Measurements from ENCODE around the gene SCFD2.
"Not testable (repeated sequence)": the region's sequence is repeated elsewhere in the genome, so short reads cannot be mapped to it uniquely, and the experiment has no call there.

The SCFD2 gene

DNA sequence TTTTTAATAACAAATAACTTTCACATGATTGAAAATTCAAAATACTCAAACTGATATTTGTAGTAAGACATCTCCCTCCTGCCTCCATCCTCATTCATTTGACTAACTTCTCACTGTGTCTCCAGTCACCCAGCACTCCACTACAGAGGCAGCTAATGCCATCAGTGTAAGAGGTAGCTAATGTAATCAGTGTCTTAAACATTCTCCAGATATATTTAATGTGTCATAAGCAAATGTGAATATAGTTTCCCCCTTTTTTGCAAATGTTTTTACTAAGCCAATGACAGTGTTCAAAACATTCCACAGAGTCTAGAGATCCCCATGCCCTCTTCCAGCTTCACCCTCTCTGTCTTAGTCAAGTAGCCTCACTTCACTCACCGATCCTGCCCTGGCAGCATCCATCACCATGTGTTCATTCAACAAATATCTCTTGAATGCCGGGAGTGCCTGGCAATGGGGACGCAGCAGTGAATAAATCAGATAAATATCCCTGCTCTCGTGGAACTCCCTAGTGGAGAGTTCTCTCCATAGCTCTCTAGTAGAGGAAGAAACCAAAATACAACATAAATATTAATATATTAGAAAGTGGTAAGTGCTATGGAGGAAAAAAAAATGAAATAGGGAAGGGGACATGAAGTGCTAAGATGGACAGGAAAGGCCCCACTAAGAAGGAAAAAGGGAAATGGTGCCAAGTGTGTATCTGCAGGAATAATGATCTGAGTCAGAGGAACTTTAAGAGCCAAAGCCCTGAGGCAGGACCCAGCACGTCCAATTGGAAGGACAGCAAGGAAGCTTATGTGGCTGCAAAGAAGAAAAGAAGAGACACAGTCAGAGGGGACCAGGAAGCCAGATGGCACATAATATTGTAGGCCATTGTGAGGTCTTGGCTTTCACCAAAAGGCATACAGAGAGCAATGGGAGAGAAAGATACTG lies 18.7 kb downstream of the SCFD2 start:
- in situ Hi-C loops (cut with MboI; ENCODE audit: low sequenced_read_pairs) = no loop called here

DNA sequence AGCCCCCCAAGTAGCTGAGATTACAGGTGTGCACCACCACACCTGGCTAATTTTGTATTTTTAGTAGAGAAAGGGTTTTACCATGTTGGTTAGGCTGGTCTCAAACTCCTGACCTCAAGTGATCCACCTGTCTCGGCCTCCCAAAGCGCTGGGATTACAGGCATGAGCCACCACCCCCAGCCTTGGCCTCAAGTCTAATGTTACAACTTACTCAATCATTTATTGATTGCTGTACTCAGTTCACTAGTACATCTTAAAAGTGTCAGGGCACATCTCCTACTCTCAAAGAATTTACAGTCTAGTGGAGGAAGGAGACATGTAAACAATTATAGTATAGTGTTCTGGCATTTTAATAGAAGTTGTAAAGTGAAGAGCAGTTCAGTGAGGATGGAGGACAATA lies 19.5 kb downstream of the SCFD2 start:
- in situ Hi-C loops (cut with MboI; ENCODE audit: low sequenced_read_pairs) = not testable (repeated sequence)

DNA sequence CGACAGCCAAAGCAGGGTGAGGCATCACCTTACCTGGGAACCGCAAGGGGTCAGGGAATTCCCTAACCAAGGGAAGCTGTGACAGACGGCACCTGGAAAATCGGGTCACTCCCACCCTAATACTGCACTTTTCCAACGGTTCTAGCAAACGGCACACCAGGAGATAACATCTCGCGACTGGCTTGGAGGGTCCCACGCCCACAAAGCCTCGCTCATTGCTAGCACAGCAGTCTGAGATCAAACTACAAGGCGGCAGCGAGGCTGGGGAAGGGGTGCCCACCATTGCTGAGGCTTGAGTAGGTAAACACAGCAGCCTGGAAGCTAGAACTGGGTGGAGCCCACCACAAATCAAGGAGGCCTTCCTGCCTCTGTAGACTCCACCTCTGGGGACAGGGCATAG lies 25.7 kb downstream of the SCFD2 start:
- in situ Hi-C loops (cut with MboI; ENCODE audit: low sequenced_read_pairs) = not testable (repeated sequence)

DNA sequence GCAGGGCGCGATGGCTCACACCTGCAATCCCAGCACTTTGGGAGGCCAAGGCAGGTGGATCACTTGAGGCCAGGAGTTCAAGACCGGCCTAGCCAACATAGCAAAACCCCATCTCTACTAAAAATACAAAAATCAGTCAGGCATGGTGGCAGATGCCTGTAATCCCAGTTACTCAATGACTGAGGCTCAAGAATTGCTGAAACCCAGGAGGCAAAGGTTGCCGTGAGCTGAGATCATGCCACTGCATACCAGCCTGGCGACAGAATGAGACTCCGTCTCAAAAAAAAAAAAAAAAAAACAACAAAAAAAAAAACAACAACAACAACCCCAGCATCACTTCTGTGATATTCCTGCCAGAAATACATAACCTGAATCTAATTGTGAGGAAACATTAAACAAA lies 30.9 kb downstream of the SCFD2 start:
- in situ Hi-C loops (cut with MboI; ENCODE audit: low sequenced_read_pairs) = not testable (repeated sequence)

DNA sequence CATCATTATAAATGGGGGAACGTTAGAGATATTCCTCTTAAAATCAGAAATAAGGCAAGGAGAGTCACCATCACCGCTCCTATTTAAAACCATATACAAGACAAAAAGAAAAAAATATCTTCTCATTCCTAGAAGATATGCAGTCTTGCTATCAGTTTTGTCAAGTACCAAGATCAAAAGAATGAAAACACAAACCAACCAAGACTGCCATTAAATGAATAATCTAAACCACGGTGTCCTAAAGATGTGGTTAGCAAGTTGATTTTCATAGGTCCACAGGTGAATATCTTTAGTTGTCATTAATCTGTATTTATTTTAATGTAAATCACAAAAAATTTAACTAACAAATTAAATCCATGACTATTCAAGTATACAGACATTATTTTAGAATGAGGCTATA lies 39.3 kb downstream of the SCFD2 start:
- in situ Hi-C loops (cut with MboI; ENCODE audit: low sequenced_read_pairs) = no loop called here

DNA sequence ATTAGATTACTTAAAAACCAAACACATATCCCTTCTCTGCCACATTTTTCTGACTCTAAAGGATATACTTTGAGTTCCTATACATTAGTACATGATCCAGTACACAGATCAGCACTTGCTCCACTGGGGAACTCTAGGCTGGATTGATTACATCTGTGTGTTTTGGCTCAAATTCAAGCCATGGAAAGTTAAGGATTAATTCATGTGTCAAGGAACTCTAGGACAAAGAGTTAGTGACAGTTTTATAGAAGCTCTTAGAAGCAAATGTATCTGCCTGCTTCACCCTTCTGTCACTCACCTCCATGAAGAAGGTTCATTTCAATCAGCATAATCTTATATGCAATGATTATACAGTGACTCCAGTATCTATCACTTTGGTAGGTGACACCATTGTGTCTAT lies 43.2 kb downstream of the SCFD2 start:
- in situ Hi-C loops (cut with MboI; ENCODE audit: low sequenced_read_pairs) = no loop called here

- in situ Hi-C loops (cut with MboI; ENCODE audit: low sequenced_read_pairs) = no loop called here
Measured at GRCh38 chr4:53321984-53322289, 43.9 kb downstream of the SCFD2 start.

DNA sequence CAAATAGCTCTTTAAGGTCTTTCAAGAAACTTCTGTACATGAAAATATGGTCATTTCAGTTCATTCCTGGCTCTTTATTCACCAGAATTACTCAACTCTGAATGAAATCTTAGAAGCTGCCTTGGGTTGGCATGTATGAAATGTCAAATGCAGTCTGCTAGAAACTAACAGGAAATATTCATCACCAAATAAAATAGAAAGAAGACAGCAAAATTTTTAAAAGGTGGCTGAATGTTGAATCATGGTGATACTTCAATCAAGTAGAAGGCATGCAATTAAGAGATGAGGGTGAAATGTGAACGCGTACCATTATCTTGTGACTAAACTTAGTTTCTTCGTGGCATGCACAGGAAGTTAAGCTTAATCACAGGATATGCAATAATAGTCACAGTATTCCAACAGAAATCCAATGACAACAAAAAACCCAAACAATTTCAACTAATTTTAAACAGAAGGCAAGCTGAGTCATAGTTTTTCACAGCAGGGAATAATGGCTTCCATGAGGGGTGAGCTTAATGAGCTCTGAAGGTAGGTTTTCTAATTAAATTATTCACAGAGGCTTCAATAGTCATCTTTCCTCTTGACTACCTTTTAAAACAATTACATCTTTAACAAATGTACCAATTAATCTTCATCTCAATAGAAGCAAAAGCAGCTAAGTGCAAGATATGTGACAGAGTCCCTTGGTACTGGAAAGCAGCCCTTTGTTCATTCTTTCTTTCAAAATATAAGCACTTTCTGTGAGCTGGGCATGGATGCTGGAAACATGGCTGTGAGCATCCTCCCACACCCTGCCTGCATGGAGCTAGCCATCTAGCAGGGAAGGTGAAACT lies 44.5 kb downstream of the SCFD2 start:
- in situ Hi-C loops (cut with MboI; ENCODE audit: low sequenced_read_pairs) = no loop called here

GRCh38 chr4:53315300-53315699 lies 50.6 kb downstream of the SCFD2 start:
- in situ Hi-C loops (cut with MboI; ENCODE audit: low sequenced_read_pairs) = no loop called here

GRCh38 chr4:53314252-53314651 lies 51.6 kb downstream of the SCFD2 start:
- in situ Hi-C loops (cut with MboI; ENCODE audit: low sequenced_read_pairs) = no loop called here

GRCh38 chr4:53313510-53313909 lies 52.4 kb downstream of the SCFD2 start:
- in situ Hi-C loops (cut with MboI; ENCODE audit: low sequenced_read_pairs) = no loop called here

- in situ Hi-C loops (cut with MboI; ENCODE audit: low sequenced_read_pairs) = no loop called here
Measured at GRCh38 chr4:53309321-53310040, 56.4 kb downstream of the SCFD2 start.

DNA sequence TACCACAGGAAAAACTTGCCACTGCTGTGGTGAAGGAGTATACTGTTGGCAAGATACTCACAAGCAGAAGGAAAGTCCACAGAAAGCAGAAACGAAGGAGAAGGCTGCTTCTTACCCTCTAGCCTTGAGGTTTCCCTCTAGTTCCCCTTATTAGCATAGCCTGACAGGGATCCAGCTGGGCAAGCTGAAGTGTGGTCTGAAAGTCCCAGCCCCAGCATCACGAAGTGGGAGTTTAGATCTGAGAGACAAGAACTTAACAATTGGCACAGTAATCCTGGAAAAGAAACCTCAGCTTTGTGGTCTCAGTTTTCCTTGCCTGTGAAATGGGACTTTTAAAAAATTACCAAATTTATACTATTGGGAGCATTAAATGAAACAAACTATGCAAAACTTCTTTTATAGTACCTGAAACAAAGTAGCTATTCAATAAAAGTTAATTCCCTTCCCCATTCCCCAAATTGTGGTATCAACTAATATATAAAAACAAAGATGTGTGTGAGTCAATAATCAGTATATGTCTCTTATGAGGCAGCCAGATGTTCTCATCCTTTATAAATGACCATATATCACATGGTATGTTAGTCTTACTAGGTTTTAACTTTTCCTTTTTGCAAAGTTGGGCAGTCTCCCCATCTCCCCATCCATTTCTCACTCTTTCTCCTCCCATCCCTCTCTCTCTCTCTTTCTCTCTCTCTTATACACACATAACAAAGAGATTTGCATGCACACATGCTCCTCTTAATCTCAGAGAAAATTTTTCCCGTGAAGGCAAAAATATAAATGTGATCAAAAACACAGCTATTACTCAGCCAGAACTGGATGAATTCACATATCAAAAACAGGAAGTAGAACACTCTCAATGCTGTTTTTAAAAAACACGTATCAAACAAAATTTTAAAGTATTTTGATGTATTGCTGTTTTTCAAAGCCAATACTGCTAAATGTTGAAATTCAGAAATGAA lies 57.8 kb downstream of the SCFD2 start:
- in situ Hi-C loops (cut with MboI; ENCODE audit: low sequenced_read_pairs) = no loop called here

DNA sequence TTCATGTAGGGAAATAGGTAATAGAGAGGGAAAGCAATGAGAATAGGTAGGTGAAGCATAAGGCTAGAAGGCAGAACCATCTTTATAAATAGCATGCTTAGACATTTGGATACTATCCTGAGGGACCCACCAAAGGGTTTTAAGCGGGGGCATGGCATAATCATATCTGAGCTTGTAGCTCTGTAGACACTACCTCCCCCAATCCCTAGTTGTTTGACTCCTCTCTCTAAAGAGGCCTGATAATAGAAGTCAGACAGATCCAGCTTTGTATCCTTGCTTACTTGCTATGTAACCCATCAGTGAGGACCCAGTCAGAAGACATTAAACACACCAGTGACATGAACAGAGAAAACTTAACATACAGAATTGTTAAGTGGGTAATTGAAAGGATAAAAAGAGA lies 58.7 kb downstream of the SCFD2 start:
- in situ Hi-C loops (cut with MboI; ENCODE audit: low sequenced_read_pairs) = no loop called here

GRCh38 chr4:53306729-53307128 lies 59.1 kb downstream of the SCFD2 start:
- in situ Hi-C loops (cut with MboI; ENCODE audit: low sequenced_read_pairs) = no loop called here

DNA sequence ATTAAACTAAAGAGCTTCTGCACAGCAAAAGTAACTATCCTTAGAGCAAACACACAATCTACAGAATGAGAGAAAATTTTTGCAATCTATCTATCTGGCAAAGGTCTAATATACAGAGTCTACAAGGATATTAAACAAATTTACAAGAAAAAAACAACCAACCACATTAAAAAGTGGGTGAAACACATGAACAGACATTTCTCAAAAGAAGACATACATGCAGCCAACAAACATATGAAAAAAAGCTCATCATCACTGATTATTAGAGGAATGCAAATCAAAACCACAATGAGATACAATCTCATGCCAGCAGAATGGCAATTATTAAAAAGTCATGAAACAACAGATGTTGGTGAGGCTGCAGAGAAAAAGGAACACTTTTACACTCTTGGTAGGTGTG lies 73.7 kb downstream of the SCFD2 start:
- in situ Hi-C loops (cut with MboI; ENCODE audit: low sequenced_read_pairs) = not testable (repeated sequence)

DNA sequence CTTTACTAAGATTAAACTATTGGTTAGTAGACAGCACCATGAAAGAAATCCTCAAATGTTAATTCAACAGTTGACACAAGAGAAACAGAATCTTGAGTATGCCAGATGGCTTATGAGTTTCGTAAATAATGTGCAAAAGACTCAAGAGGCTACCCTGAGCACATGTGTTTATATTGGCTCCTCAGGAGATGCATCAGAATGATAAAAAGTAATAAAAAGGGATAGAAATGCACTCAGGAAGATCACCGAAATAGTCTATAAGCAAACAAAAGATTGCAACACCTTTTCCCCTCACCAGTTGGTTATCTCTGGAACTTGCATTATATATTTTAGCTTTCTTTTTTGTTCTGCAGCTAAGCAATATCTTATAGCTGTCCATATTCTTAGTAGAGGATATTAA lies 84.4 kb downstream of the SCFD2 start:
- in situ Hi-C loops (cut with MboI; ENCODE audit: low sequenced_read_pairs) = no loop called here

DNA sequence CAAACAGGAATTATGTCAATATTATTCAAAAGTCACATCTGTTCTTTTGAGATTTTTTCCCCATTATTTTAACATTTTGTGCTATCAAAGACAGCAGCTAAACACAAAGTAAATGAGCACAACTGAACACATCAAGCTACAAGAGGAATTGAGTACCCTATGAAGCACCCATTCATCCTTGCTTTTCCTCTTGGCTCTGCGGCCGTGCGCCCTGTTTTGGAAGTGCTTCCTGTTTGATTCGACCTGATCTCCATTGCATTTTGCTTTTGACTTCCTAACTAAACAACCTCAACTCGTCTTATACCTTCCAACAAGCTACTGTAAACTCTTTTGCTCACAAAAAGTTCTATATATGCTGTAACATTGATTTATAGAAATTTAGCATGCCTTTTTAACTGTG lies 85.0 kb downstream of the SCFD2 start:
- in situ Hi-C loops (cut with MboI; ENCODE audit: low sequenced_read_pairs) = no loop called here

GRCh38 chr4:53274609-53275268 lies 91.1 kb downstream of the SCFD2 start:
- in situ Hi-C loops (cut with MboI; ENCODE audit: low sequenced_read_pairs) = no loop called here

- in situ Hi-C loops (cut with MboI; ENCODE audit: low sequenced_read_pairs) = no loop called here
Measured at GRCh38 chr4:53273726-53274125, 92.1 kb downstream of the SCFD2 start.
